ENCODE results near the gene TM7SF2. TPM values are rescaled to one million over a fixed set of nuclear protein-coding genes. Genes with fewer than 3 reads are reported as not detected.

Gene TM7SF2
- total RNA-seq, 1 donor from 2014 or later: 104 TPM

DNA sequence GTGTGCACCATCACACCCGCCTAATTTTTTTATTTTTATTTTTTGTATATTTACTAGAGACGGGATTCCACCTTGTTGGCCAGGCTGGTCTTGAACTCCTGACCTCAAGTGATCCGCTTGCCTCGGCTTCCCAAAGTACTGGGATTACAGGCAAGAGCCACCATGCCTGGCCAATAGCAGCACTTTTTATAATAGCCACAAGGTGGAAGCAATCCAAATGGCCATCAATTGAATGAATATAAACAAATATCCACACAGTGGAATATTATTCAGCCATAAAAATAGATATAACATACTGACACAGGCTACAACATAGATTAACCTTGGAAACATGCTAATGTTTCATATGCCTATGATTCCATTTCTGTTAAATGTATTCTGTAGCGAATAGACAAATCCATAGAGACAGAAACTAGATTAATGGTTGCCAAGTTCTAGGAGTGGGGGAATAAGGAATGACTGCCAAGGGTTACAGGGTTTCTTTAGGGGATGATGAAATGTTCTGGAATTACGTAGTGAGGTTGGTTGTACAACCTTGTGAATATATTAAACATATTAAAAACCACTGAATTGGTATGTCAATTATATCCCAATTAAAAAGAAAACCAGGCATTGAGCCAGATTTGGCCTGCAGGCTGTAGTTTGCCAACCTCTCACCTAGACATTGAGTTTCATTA lies 10.9 kb upstream of the TM7SF2 start:
- no peaks in the 10 kb centered on the region for H3K9me3 Mint-ChIP-seq
- no peak overlapping the region for H3K4me3 Mint-ChIP-seq
- H3K4me1 Mint-ChIP-seq: peaks cover 2% of the 10 kb centered on the region
- no peaks in the 10 kb centered on the region for H3K27me3 Mint-ChIP-seq (ENCODE audit: low read depth)
- no peaks in the 10 kb centered on the region for H3K36me3 Mint-ChIP-seq (ENCODE audit: low read depth)
- TF ChIP-seq, protein P1, sequence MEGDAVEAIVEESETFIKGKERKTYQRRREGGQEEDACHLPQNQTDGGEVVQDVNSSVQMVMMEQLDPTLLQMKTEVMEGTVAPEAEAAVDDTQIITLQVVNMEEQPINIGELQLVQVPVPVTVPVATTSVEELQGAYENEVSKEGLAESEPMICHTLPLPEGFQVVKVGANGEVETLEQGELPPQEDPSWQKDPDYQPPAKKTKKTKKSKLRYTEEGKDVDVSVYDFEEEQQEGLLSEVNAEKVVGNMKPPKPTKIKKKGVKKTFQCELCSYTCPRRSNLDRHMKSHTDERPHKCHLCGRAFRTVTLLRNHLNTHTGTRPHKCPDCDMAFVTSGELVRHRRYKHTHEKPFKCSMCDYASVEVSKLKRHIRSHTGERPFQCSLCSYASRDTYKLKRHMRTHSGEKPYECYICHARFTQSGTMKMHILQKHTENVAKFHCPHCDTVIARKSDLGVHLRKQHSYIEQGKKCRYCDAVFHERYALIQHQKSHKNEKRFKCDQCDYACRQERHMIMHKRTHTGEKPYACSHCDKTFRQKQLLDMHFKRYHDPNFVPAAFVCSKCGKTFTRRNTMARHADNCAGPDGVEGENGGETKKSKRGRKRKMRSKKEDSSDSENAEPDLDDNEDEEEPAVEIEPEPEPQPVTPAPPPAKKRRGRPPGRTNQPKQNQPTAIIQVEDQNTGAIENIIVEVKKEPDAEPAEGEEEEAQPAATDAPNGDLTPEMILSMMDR (conservative IDR thresholded peaks at IDR 0.05): peak; percentile 42
- DNase-seq (ENCODE audit: low read depth, low spot score): no peak
- H3K27ac Mint-ChIP-seq (ENCODE audit: unreplicated experiment): no peak overlapping the region

DNA sequence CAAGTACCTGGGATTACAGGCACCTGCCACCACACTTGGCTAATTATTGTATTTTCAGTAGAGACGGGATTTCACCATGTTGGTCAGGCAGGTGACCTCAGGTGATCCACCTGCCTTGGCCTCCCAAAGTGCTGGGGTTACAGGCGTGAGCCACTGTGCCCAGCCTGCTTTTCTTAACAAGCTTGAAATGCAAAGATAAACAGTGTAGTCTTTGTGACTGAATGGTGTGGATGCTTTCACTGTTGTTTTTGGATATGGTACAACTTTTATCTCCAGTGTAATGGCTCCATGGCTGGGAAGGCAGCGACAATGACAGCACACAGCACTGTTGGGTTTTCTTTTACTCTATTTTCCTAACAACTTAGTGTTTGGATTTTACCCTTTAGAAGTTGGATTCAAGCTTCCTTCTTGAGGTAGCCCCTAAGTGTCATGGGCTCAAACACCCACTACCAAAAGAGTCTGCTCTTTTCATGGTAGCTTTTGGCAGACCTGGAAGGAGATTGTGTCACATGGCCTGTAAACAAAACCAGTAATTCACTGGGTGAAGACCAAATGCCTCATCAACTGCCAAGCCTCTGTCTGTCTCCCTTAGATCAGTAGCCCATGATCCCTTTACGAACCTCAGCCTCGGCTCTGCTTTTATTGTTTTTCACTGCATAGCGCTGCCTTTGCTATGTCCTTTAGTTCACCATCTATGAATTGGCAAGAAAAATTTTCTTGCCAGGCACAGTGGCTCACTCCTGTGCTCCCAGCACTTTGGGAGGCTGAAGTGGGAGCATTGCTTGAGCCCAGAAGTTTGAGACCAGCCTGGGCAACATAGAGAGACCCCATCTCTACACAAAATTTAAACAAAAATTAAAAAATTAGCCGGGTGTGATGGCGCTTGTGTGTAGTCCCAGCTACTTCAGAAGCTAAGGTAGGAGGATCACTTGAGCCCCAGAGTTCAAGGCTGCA lies 9.3 kb upstream of the TM7SF2 start:
- TF ChIP-seq, protein P1 (conservative IDR thresholded peaks at IDR 0.05): no peak
- Mint-ChIP-seq H3K27me3 (ENCODE audit: low read depth) (no peaks in the 10 kb centered on the region), H3K9me3 (no peaks in the 10 kb centered on the region), H3K4me3 (no peak overlapping the region), H3K36me3 (ENCODE audit: low read depth) (peaks cover 3% of the 10 kb centered on the region), H3K27ac (ENCODE audit: unreplicated experiment) (no peak overlapping the region), H3K4me1 (no peaks in the 10 kb centered on the region)
- no peak for DNase-seq (ENCODE audit: low read depth, low spot score)

DNA sequence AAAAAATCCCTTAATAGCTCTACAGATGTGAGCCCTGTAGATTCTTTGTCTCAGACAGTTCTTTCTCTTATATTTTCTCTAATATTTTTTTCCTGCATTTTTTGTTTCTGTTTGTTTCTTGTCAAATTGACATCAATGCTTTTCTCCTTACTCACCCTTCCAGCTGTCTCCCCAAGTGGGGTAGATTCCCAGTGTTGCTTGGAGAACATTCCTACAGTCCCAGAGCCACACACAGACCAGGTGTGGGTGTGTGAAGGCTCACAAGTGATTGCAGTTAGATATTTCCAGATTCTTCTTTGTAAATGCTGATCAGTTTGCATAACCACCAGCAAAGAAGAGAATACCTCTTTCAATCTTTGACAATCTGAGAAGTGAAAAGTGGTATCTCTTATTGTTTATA lies 8.2 kb upstream of the TM7SF2 start:
- TF ChIP-seq, protein P1 (conservative IDR thresholded peaks at IDR 0.05): no peak
- H3K4me3 Mint-ChIP-seq: no peak overlapping the region
- H3K27me3 Mint-ChIP-seq (ENCODE audit: low read depth): no peaks in the 10 kb centered on the region
- no peaks in the 10 kb centered on the region for H3K4me1 Mint-ChIP-seq
- no peak for DNase-seq (ENCODE audit: low read depth, low spot score)
- peaks cover 3% of the 10 kb centered on the region for H3K36me3 Mint-ChIP-seq (ENCODE audit: low read depth)
- no peak overlapping the region for H3K27ac Mint-ChIP-seq (ENCODE audit: unreplicated experiment)
- no peaks in the 10 kb centered on the region for H3K9me3 Mint-ChIP-seq

DNA sequence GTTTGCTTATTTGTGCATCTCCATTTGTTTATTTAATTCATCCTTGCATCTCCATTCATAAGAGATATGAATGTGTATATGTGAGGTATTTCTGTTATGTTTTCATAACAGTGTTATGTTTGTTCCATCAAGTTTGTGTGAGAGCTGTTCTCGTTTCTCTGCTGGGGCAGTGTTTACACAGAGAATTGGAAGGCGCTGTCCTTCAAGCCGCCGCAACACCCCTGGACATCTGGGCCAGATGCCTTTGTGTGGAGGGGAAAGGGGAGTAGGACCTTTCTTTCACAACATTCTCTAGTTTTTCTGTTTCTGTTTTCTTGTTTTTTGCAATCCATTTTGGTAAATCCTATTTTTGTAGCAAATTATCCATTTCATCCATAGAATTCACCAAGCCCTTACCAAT lies 7.0 kb upstream of the TM7SF2 start:
- DNase-seq (ENCODE audit: low read depth, low spot score): no peak
- no peaks in the 10 kb centered on the region for H3K4me1 Mint-ChIP-seq

DNA sequence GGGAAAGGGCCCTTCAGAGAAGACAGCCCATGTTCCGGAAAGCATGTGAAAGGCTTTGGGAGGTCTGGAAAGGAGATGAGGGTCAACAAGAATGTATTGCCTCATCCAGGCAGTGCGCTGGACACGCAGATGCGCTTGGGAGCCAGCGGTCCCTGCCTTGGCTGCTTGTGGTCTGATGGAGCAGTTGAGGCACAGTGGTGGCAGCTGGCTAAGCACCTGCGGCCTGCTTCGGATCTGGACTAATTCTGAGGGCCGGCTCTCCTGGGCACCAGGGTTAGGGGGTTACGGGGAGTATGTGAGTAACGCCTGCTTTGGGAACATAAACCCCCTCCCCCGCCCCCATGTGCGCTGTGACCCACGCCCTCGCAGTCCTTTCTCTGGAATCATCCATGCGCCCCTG lies 4.6 kb upstream of the TM7SF2 start:
- Mint-ChIP-seq H3K4me3 (peak overlapping the region; percentile 45), H3K27ac (ENCODE audit: unreplicated experiment) (no peak overlapping the region), H3K27me3 (ENCODE audit: low read depth) (peaks cover 4% of the 10 kb centered on the region), H3K4me1 (peaks cover 14% of the 10 kb centered on the region), H3K36me3 (ENCODE audit: low read depth) (peaks cover 3% of the 10 kb centered on the region), H3K9me3 (no peaks in the 10 kb centered on the region)
- TF ChIP-seq, protein P1 (conservative IDR thresholded peaks at IDR 0.05): no peak
- DNase-seq (ENCODE audit: low read depth, low spot score): no peak

More for the DNA sequence above, 7.0 kb upstream of the TM7SF2 start:
- Mint-ChIP-seq H3K27ac (ENCODE audit: unreplicated experiment) (peak overlapping the region; percentile 82), H3K4me3 (no peak overlapping the region), H3K27me3 (ENCODE audit: low read depth) (no peaks in the 10 kb centered on the region), H3K36me3 (ENCODE audit: low read depth) (peaks cover 3% of the 10 kb centered on the region), H3K9me3 (no peaks in the 10 kb centered on the region)
- TF ChIP-seq, protein P1 (conservative IDR thresholded peaks at IDR 0.05): no peak

Data from neural crest cell (in vitro differentiated cells).